SKM-1 (cell line): ENCODE data around the gene E4F1.
"Not testable (repeated sequence)": the region's sequence is repeated elsewhere in the genome, so short reads cannot be mapped to it uniquely, and the experiment has no call there.

Experiments
- DNase-seq: peaks from one replicate; lab custom pipeline; 2025; ENCODE audit not compliant: unreplicated experiment; lab: John Stamatoyannopoulos, UW

E4F1 gene

DNA sequence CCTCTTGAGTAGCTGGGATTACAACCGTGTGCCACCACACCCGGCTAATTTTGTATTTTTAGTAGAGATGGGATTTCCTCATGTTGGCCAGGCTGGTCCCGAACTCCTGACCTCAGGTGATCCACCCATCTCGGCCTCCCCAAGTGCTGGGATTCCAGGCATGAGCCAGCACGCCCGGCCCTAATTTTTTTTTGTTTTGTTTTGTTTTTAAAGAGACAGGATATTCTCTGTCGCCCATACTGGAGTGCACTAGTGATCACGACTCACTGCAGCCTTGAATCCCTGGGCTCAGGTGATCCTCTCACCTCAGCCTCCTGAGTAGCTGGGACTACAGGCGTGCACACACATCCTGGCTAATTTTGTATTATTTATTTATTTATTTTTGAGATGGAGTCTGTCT lies 16.9 kb downstream of the E4F1 start:
- DNase-seq = not testable (repeated sequence)

DNA sequence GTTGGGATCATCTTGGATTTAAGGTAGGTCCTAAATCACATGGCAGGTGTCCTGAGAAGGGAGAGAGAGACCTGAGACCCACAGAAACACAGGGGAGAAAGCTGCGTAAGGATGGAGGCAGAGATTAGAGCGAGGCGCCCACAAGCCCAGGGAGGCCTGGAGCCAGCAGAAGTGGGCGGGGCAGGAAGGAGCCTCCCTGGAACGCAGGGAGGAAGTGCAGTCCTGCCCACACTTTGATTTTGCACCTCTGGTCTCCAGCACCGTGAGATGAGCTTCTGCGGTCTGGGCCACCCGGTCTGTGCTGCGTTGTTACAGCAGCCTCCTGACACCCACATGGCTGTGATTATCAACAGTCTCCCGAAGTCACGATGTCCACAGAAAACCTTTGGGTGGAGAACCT lies 19.2 kb downstream of the E4F1 start:
- DNase-seq = no peak

DNA sequence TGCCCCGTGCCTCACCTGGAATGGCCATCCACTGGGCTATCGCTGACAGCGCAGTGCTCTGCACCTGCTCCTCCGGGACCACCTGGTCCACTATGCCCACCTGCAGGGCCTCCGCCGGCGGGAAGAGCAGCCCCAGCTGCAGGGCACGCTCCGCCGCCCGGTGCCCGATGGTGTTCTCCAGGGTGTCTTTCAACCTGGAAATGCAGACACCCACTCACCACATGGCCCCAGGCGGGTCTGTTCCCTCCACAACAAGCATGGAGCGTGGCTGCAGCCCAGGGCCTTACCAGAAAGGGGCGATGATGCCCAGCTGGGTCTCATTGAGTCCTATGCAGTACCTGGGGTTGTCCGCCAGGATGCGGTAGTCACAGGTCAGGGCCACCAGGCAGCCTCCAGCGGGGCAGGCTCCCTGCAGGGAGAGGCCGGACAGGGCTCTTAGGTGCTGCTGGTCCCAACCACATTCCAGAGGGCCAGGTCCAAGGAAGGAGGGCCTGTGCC lies 19.7 kb downstream of the E4F1 start:
- DNase-seq = no peak

- no peak for DNase-seq
Observed at GRCh38 chr16:2243781-2244180, 20.4 kb downstream of the E4F1 start.

- DNase-seq = no peak
Observed at GRCh38 chr16:2244301-2244700, 20.9 kb downstream of the E4F1 start.

GRCh38 chr16:2244926-2245795 lies 21.8 kb downstream of the E4F1 start:
- no peak for DNase-seq

GRCh38 chr16:2246301-2246885 lies 23.0 kb downstream of the E4F1 start:
- DNase-seq = no peak

- no peak for DNase-seq
Observed at GRCh38 chr16:2250652-2251295, 27.4 kb downstream of the E4F1 start.

DNA sequence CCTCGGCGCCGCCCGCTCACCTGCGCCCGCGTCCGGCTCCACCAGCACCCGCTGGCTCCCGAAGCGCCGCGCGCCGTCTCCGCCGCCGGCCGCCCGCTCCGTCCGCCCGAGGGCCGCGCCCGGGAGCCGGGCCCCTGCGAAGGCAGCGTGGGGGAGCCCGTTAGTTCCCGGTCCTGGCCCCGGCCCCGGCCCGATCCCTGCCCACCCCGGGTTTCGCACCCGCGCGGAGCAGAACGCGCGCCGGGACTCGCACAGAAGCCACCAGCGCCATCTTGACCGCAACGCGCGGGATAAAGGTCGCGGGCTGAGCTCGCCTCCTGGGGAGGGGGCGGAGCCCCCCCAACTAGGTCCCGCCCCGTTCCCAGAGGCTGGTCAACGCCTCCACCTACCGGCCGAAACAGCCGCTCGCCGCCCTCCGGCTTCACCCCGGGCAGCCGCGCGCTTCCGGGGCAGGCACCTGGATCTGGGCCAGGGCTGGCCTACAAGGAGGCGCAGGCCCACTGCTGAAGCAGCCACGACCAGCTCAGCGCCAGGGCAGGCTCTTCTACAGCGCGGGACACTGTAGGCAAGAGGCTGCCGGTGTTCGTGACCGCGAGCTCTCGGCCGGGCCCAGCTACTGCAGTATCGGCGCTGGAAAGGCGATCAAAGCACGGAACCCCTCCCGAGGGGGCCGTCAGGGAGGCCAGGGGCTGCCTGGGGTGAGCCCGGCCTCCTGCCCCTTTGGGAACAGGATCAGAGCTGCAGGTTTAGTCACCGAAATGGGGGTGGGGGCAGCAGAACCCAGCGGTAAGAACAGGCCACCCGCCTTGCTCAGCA lies 28.1 kb downstream of the E4F1 start, which contains the start of gene ECI1:
Gene ECI1 (minus strand): TSS at position 292 of the 816 bp plus-strand sequence. CDS start 21 bp downstream, at position 271.
- peak; percentile 85 for DNase-seq

- no peak for DNase-seq
Observed at GRCh38 chr16:2252806-2253148, 29.4 kb downstream of the E4F1 start.

DNA sequence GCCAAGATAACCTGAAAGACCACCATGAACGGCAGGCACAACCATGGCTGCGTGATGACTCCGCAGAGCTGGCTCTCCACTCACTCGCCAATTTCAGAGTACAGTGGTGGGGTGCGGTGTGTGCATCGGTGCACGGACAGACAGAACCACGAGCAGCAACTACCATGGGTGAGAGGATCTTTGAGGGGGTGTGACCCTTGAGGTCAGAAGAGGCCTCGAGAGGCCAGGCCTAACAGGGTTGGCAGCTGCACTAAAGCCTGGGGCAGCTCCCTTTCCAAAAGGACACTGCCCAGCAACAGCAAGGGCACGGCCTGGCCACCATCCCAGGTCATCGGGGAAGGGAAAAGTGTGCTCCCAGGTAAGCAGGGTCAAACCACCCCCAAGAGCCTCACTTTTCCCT lies 29.9 kb downstream of the E4F1 start:
- DNase-seq = no peak

DNA sequence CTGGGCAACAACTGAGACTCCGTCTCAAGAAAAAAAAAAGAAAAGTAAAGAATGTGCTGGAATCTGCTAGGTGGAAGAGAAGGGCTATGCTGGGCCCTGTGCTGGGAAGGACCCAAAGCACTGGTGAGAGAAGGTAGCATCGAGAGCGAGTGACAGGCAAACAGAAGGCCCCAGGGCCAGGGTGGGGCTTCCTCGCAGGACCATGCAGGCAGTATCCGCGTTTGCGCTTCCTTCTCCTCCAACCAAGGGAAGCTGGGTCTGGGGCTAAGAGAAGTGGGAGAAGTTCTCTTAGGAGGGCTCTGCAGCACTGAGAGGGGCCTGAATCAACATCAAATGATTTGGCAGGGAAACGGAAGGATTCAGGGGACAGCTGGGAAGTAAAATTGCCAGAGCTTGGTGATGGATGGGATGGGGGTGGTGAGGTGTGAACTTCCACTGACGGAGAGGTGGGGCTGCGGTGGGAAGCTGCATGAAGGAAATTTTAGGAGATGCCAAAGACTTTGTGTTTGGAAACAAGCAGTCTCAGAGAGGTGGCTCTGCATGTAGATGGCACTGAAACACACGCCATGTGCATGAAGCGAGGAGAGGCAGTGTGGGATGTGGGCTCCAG lies 33.2 kb downstream of the E4F1 start:
- DNase-seq = no peak

- no peak for DNase-seq
Observed at GRCh38 chr16:2257726-2258125, 34.3 kb downstream of the E4F1 start.

DNA sequence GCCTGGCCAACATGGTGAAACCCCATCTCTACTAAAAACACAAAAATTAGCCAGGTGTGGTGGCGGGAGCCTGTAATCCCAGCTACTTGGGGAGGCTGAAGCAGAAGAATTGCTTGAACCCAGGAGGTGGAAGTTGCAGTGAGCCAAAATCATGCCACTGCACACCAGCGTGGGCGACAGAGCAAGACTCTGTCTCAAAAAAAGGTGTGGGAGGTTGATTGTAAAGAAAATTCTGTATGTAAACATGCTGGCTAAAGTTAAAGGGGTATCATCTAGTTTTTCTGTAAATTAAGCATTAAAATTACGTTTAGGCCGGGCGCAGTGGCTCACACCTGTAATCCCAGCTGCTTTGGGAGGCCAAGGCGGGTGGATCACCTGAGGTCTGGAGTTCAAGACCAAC lies 35.1 kb downstream of the E4F1 start:
- DNase-seq = not testable (repeated sequence)

DNA sequence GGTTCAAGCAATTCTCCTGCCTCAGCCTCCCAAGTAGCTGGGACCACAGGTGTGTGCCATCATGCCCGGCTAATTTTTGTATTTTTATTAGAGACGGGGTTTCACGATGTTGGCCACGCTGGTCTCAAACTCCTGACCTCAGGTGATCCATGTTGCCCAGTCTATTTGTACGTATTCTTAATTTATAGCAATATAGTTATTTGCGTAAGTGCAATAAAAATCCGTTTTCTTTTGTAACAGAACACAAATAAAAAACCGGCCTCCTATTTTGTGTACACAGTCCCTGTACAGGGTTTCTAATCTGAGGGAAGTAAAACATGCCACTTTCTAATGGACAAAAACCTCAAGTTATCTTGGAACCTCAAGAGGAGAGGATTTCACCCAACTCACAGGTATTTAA lies 36.9 kb downstream of the E4F1 start:
- no peak for DNase-seq

GRCh38 chr16:2263026-2263425 lies 39.6 kb downstream of the E4F1 start:
- not testable (repeated sequence) for DNase-seq

GRCh38 chr16:2266887-2267286 lies 43.5 kb downstream of the E4F1 start:
- not testable (repeated sequence) for DNase-seq

GRCh38 chr16:2267505-2267912 lies 44.1 kb downstream of the E4F1 start:
- DNase-seq = not testable (repeated sequence)

DNA sequence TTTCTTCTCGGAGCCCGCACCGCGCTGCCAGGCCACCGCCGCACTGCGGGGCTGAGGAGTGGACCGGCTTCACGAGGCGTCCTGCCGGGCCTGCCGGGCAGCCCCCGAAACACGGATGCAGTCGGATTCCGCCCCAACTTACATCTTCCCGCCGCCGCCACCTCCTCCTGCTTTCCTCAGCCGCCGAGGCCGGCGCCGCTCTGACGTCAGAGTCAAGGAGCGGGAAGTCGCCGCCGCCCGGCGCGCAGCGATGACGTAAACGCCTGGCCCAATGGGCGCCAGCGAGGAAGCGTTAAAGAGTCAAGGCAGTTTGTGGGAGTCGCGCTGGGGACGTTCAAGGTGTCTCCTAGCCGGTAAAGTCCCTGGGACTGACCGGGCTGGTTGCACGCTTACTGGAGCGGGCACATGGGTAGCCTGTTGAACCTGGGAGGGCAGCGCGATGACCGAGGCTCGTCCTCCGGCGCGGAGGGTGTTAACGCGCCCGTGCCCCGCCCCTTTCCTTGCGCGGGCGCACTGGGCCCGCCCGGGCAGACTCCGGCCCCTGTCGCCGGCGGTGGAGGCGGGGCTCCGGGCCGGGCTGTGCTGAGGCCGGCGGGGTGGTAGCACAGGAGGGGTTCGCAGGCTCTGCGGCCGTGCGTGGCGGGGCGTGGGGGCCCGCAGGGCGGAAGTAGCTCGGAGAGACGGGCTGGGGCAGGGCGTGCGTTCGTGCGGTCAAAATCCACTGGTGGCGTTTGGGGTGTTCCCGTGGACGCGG lies 44.7 kb downstream of the E4F1 start, which contains the start of gene RNPS1:
Gene RNPS1 (minus strand): TSS at position 214 of the 754 bp plus-strand sequence. CDS start 3,483 bp downstream, outside the sequence.
- DNase-seq = peak; percentile 74

DNA sequence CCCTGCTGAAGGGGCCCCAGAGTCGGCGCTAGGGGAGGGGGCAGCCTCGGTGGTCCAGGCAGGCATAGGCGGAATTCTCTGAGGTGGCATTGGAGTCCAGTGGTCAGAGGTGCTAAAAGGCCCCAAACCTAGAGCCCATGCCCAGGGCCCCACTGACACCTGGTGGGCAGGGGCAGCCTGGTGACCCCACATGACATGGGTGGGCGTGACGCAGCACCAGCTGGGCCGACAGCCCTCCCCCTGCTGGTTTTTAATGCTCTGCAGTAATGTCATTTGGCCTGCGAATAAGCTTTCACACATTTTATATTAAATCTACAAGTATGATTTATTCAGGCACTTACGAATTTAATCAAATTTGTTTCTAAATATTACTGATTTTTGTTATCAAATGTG lies 46.7 kb downstream of the E4F1 start:
- DNase-seq = no peak
